HEK293 (cell line): Measurements from ENCODE around the gene PAMR1.

Source experiments
- CTCF ChIA-PET: fragments of 350-600 bp; formaldehyde crosslinking; extraction: SDS; loops from one replicate; lab custom pipeline; 2021; ENCODE audit warnings: antibody characterized with exemption; lab: Yijun Ruan, JAX
- POLR2A ChIA-PET: fragments of 300-600 bp; formaldehyde crosslinking; extraction: SDS; loops from one replicate; lab custom pipeline; 2020; ENCODE audit warnings: antibody characterized with exemption, inconsistent platforms; lab: Yijun Ruan, JAX
- H3K27ac ChIP-seq: fragments of 200-500 bp; sonication (Bioruptor generic); 2 replicates; pipeline ENCODE4 v1.5.1; 2014; ENCODE audit warnings: low read depth, low read length, control low read depth, inconsistent platforms; ENCODE audit errors: extremely low read depth
- H3K36me3 ChIP-seq, 2 experiments: fragments of 200-500 bp in 1 of 2; sonication (Bioruptor generic) in 1 of 2; 1 replicate in 1 of 2; 2 replicates in 1 of 2; pipeline ENCODE4 v1.5.1; 2014 to 2017; ENCODE audit warnings: inconsistent platforms in 2 of 2, low read length in 2 of 2; ENCODE audit not compliant: control insufficient read depth in 2 of 2, insufficient read depth in 1 of 2
- H3K4me1 ChIP-seq: fragments of 200-500 bp; sonication (Bioruptor generic); 2 replicates; pipeline ENCODE4 v1.5.1; 2014; ENCODE audit warnings: mild to moderate bottlenecking, low read length, inconsistent platforms; ENCODE audit not compliant: control insufficient read depth, insufficient read depth
- H3K4me3 ChIP-seq: 2 replicates; pipeline ENCODE4 v1.5.1; 2011; ENCODE audit warnings: low read depth, mild to moderate bottlenecking, control low read depth, low read length, moderate library complexity
- H3K9me3 ChIP-seq: fragments of 200-500 bp; sonication (Bioruptor generic); 2 replicates; pipeline ENCODE4 v1.5.1; 2014; ENCODE audit warnings: low read depth, low read length, inconsistent platforms; ENCODE audit not compliant: control insufficient read depth, insufficient read depth
- EGR2 ChIP-seq: fragments of 450-650 bp; formaldehyde crosslinking; IDR thresholded peaks from 2 replicates; pipeline ENCODE4 v1.5.1; 2016; ENCODE audit warnings: low read depth, missing biosample characterization, missing genetic modification characterization
- GLI4 ChIP-seq: fragments of 450-650 bp; formaldehyde crosslinking; IDR thresholded peaks from 2 replicates; pipeline ENCODE4 v1.5.1; 2016; ENCODE audit warnings: missing biosample characterization, missing genetic modification characterization
- GLIS2 ChIP-seq: fragments of 450-650 bp; formaldehyde crosslinking; IDR thresholded peaks from 2 replicates; pipeline ENCODE4 v1.5.1; 2016; ENCODE audit warnings: missing biosample characterization, missing genetic modification characterization
- KLF9 ChIP-seq: fragments of 450-650 bp; formaldehyde crosslinking; IDR thresholded peaks from 2 replicates; pipeline ENCODE4 v1.5.1; 2016; ENCODE audit warnings: missing biosample characterization, missing genetic modification characterization, low read depth
- PATZ1 ChIP-seq: fragments of 450-650 bp; formaldehyde crosslinking; IDR thresholded peaks from 2 replicates; pipeline ENCODE4 v1.5.1; 2016; ENCODE audit warnings: missing biosample characterization, missing genetic modification characterization
- PBX3 ChIP-seq: sonication (generic); formaldehyde crosslinking; IDR thresholded peaks from 2 replicates; pipeline ENCODE4 v1.8.1; 2022; ENCODE audit warnings: mild to moderate bottlenecking, moderate library complexity, missing genetic modification reagents
- SETDB1 ChIP-seq: IDR thresholded peaks from one replicate; pipeline ENCODE4 v1.6.1; 2017; ENCODE audit warnings: mild to moderate bottlenecking, low read length, moderate library complexity, mixed read lengths; ENCODE audit not compliant: insufficient read length
- ZBTB10 ChIP-seq: fragments of 450-650 bp; formaldehyde crosslinking; IDR thresholded peaks from 2 replicates; pipeline ENCODE4 v1.5.1; 2016; ENCODE audit warnings: missing biosample characterization, missing genetic modification characterization
- ZBTB17 ChIP-seq: fragments of 450-650 bp; formaldehyde crosslinking; IDR thresholded peaks from 2 replicates; pipeline ENCODE4 v1.5.1; 2016; ENCODE audit warnings: missing biosample characterization, missing genetic modification characterization
- ZEB2 ChIP-seq: fragments of 450-650 bp; formaldehyde crosslinking; IDR thresholded peaks from 2 replicates; pipeline ENCODE4 v1.5.1; 2016; ENCODE audit warnings: missing biosample characterization, missing genetic modification characterization
- ZFHX2 ChIP-seq: fragments of 450-650 bp; formaldehyde crosslinking; conservative IDR thresholded peaks from 2 replicates; pipeline ENCODE4 v1.5.1; 2016; ENCODE audit warnings: missing biosample characterization, missing genetic modification characterization
- ZNF157 ChIP-seq: fragments of 450-650 bp; formaldehyde crosslinking; IDR thresholded peaks from 2 replicates; pipeline ENCODE4 v1.5.1; 2016; ENCODE audit warnings: missing biosample characterization, missing genetic modification characterization
- ZNF335 ChIP-seq: fragments of 450-650 bp; formaldehyde crosslinking; conservative IDR thresholded peaks from 2 replicates; pipeline ENCODE4 v1.5.1; 2016; ENCODE audit warnings: missing biosample characterization, missing genetic modification characterization
- ZNF549 ChIP-seq: fragments of 450-650 bp; IDR thresholded peaks from 2 replicates; pipeline ENCODE4 v1.5.1; 2018; ENCODE audit warnings: missing biosample characterization, missing genetic modification characterization, mild to moderate bottlenecking, inconsistent platforms, moderate library complexity
- ZNF76 ChIP-seq: fragments of 450-650 bp; formaldehyde crosslinking; IDR thresholded peaks from 2 replicates; pipeline ENCODE4; 2016; ENCODE audit warnings: low read depth, missing biosample characterization, missing genetic modification characterization, borderline replicate concordance
- ZNF843 ChIP-seq: fragments of 450-650 bp; formaldehyde crosslinking; IDR thresholded peaks from 2 replicates; pipeline ENCODE4 v1.5.1; 2016; ENCODE audit warnings: missing biosample characterization, missing genetic modification characterization

Gene PAMR1

GRCh38 chr11:35420371-35420770 is 105.0 kb downstream of the PAMR1 start:
- H3K4me3 ChIP-seq, result no peak overlapping the region; the same call in 1 of the 2 replicates
- no peaks in the 10 kb centered on the region for H3K36me3 ChIP-seq
- no peaks in the 10 kb centered on the region for H3K4me1 ChIP-seq
- ChIA-PET CTCF (no interaction called here), POLR2A (no interaction called here)
- TF ChIP-seq GLI4 (tag by site-specific recombination), result no peak
- no peaks in the 10 kb centered on the region for H3K9me3 ChIP-seq
- no peak overlapping the region; the same call in 1 of the 2 replicates for H3K27ac ChIP-seq

- H3K4me1 ChIP-seq, result no peaks in the 10 kb centered on the region
Observed at GRCh38 chr11:35419830-35420333, 105.5 kb downstream of the PAMR1 start.

More at GRCh38 chr11:35419830-35420333, 105.5 kb downstream of the PAMR1 start:
- Histone ChIP-seq H3K4me3 (peak overlapping the region; percentile 59), H3K27ac (peak overlapping the region; percentile 31; the same call in 1 of the 2 replicates), H3K36me3 (no peaks in the 10 kb centered on the region), H3K9me3 (no peaks in the 10 kb centered on the region)
- TF ChIP-seq ZFHX2 (tag by site-specific recombination) (peak; percentile 87), SETDB1 (no peak), EGR2 (tag by site-specific recombination) (peak; percentile 75), ZNF157 (tag by site-specific recombination) (no peak), ZNF76 (tag by site-specific recombination) (0 out of 2 replicates have a peak, but pooled peaks have one; percentile 17), ZBTB10 (tag by site-specific recombination) (peak; percentile 62; the same call in 1 of the 2 replicates), KLF9 (0 out of 2 replicates have a peak, but pooled peaks have one; percentile 18), ZBTB17 (no peak), PATZ1 (tag by site-specific recombination) (0 out of 2 replicates have a peak, but pooled peaks have one; percentile 38), PBX3 (CRISPR knock-in tag) (no peak), ZNF335 (tag by site-specific recombination) (peak; percentile 85), ZNF549 (tag by site-specific recombination) (no peak), GLIS2 (tag by site-specific recombination) (peak; percentile 54), ZNF843 (tag by site-specific recombination) (no peak), ZEB2 (no peak)
- ChIA-PET POLR2A (interaction anchor here (0.7 kb wide), 1 partner anchor 210 kb away, joined by 4 read pairs; no protein-coding TSS in a partner anchor), CTCF (interaction anchor here (0.6 to 1.2 kb wide), 3 partner anchors 80 to 962 kb away, joined by 3 to 5 read pairs (median 4); no protein-coding TSS in a partner anchor)
